Natural killer cell treated with Interleukin-12 subunit alpha and Interleukin-12 subunit beta and Interleukin-15 and Interleukin-18, amount 100 ng/mL, for 72 hours (primary cell): Measurements from ENCODE around the gene EIF4A3. TPM values are rescaled to one million over a fixed set of nuclear protein-coding genes. Genes with fewer than 3 reads are reported as not detected.
A peak's percentile ranks its signal among the peaks of the same experiment; 100 is the strongest.

Source experiments
- ATAC-seq, 2 donors: fragments of 150-1000 bp; cut with Tn5 transposase in 1 of 2; sonication (Bioruptor Pico), chemical (Tn5 transposase) in 1 of 2; 2 replicates each; pipeline ENCODE4 v1.10.0; 2021
- DNase-seq: peaks from one replicate; pipeline ENCODE4 v3.0.0; 2022; ENCODE audit warnings: low spot score
- H3K27ac Mint-ChIP-seq, 2 donors: 1 replicate in 1 of 2; 2 replicates in 1 of 2; pipeline ENCODE4 v1.8.0; 2022; ENCODE audit warnings: mixed read lengths in 2 of 2, mild to moderate bottlenecking in 1 of 2, moderate library complexity in 1 of 2
- H3K27me3 Mint-ChIP-seq, 2 donors: 1 replicate in 1 of 2; 2 replicates in 1 of 2; pipeline ENCODE4 v1.8.0; 2022; ENCODE audit warnings: mixed read lengths in 2 of 2
- H3K36me3 Mint-ChIP-seq: one replicate; pipeline ENCODE4 v1.8.0; 2022; ENCODE audit warnings: mixed read lengths
- H3K4me1 Mint-ChIP-seq, 2 donors: 1 replicate in 1 of 2; 2 replicates in 1 of 2; pipeline ENCODE4 v1.8.0; 2022; ENCODE audit warnings: low read depth in 2 of 2, mixed read lengths in 2 of 2, mild to moderate bottlenecking in 1 of 2
- H3K4me3 Mint-ChIP-seq: one replicate; pipeline ENCODE4 v1.8.0; 2022; ENCODE audit warnings: mixed read lengths
- H3K9me3 Mint-ChIP-seq: 2 replicates; pipeline ENCODE4 v1.8.0; 2022; ENCODE audit warnings: mixed read lengths
- total RNA-seq, 2 donors: library from RNA; stranded (reverse); gene quantifications; one replicate each; pipeline ENCODE4 v1.2.3, GENCODE V29; 2022

The EIF4A3 gene
- total RNA-seq, 2 donors from 2014 or later = 134 to 155 TPM

DNA sequence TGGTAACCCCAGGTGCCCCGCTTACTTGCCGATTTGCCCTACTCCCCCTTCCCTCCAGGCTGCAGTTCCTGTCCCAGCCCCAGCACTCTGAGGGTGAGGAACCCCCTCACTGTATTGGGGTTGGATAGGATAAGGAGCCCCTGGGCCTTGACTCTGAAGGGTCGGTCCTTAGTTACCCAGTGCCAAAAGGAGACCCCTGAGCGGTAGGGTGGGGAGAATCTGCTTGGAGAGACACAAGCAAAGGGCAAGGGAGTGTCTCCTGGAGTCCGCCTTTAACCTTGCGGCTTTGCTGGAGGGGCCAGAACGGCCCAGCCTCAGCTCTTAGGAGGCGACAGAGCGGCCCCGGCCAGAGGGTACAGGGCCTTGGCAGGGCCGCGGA is 35.9 kb upstream of the EIF4A3 start:
- Mint-ChIP-seq H3K9me3 (no peaks in the 10 kb centered on the region), H3K4me1 (no peaks in the 10 kb centered on the region), H3K27ac (no peak overlapping the region), H3K36me3 (no peaks in the 10 kb centered on the region), H3K4me3 (no peak overlapping the region), H3K27me3 (no peaks in the 10 kb centered on the region)
- no peak for ATAC-seq
- no peak for DNase-seq

DNA sequence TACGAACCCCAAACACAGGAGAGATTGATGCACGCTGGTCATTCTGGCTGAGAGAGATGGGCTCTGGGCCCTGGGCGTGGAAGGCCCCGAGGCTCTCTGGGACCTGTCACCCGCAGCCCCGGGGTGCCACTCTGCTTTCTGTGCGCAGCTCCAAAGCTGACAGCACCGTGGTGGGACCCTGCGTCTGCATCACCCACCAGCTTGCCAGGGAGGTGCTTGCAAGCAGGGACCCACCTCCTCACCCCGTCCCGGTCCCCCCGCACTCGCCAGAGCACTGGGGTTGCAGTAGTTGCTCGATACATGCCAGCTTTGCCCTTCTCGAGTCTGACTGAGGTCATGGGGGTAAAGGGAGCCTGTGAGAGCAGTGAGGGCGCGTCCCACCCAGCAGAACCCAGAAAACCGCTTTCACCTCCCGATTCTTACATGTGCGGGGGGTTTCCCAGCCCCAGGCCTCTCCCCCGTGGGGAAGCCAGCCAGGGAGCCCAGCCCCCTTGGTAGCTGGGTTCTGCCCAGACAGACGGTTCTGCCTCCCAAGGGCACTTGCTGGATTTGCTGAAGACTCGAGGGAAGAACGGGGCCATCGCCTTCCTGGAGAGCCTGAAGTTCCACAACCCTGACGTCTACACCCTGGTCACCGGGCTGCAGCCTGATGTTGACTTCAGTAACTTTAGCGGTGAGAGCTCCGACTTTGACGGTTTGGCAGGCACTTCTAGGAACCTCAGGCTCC is 35.4 kb upstream of the EIF4A3 start:
- H3K9me3 Mint-ChIP-seq = no peaks in the 10 kb centered on the region
- no peak overlapping the region for H3K27ac Mint-ChIP-seq
- H3K4me3 Mint-ChIP-seq = no peak overlapping the region
- DNase-seq (no peak), ATAC-seq (no peak)
- no peaks in the 10 kb centered on the region for H3K4me1 Mint-ChIP-seq
- no peaks in the 10 kb centered on the region for H3K27me3 Mint-ChIP-seq
- H3K36me3 Mint-ChIP-seq = no peaks in the 10 kb centered on the region

DNA sequence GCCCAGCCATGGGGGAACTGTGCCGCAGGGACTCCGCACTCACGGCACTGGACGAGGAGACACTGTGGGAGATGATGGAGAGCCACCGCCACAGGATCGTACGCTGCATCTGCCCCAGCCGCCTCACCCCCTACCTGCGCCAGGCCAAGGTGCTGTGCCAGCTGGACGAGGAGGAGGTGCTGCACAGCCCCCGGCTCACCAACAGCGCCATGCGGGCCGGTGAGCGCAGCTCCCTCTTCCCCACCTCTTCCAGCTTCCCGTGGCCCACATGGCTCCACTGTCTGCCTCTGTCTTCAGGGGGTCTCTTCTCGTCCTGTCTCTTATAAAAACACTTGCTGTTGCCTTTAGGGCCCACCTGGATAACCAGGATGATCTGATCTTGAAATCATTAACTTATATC is 34.5 kb upstream of the EIF4A3 start:
- DNase-seq = no peak
- H3K27me3 Mint-ChIP-seq = no peaks in the 10 kb centered on the region
- H3K4me3 Mint-ChIP-seq = no peak overlapping the region
- no peaks in the 10 kb centered on the region for H3K36me3 Mint-ChIP-seq
- no peaks in the 10 kb centered on the region for H3K9me3 Mint-ChIP-seq
- H3K4me1 Mint-ChIP-seq = no peaks in the 10 kb centered on the region
- H3K27ac Mint-ChIP-seq = no peak overlapping the region
- ATAC-seq = peak in 1 of 2 donors; percentile 25

DNA sequence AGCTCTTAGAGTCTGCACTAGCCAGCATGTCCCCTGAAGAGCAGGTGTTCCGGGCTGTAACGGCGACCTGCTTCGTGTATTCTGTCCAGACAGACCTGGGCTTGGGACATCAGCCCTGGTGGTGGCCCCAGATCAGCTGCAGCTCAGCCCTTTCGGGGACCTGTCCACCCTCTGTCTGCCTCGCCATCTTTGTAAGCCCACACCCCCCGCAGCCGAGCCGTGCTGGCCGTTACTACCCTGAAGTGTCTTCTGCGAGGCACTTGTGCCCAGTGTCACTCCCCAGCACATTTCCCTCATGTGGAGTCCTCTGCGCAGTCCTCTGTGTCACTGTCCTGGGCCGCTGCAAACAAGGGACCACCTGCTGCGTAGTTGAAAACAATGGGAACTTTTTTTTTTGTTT is 33.3 kb upstream of the EIF4A3 start:
- DNase-seq (no peak), ATAC-seq (no peak)
- H3K9me3 Mint-ChIP-seq = no peaks in the 10 kb centered on the region
- H3K27ac Mint-ChIP-seq = no peak overlapping the region
- H3K4me1 Mint-ChIP-seq = no peaks in the 10 kb centered on the region
- H3K27me3 Mint-ChIP-seq = no peaks in the 10 kb centered on the region
- H3K4me3 Mint-ChIP-seq = no peak overlapping the region
- no peaks in the 10 kb centered on the region for H3K36me3 Mint-ChIP-seq

DNA sequence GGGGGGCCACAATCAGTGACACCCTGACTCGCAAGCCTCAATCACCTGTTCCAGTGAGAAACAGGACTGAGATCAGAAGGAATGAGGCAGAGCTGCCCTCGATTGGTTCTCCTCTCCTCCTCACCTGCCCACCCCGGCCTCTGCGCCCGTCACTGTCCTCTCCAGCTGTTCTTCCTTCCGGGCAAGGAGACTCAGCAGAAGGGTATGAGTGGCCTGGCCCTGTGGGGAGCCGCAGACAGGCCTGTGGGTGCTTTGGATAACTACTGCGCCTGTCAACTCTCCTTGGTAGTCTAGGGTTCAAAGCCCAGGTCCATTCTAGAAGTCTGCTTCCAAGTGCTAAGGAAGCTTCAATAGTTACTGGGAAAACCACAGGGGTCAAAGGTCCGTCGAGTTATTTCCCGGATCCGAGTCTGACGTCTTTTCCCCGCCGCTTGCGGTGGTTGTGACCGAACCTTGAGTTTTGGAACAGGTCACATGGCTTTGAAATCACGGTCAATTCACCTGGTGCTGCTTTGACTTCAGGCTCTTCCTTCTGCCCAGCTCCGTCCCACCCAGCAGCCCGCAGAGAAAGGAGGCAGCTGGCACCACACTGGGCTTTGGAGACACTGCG is 31.2 kb upstream of the EIF4A3 start:
- Mint-ChIP-seq H3K9me3 (no peaks in the 10 kb centered on the region), H3K36me3 (no peaks in the 10 kb centered on the region), H3K27me3 (peaks cover 0 to 2% of the 10 kb centered on the region in 2 donors), H3K27ac (no peak overlapping the region), H3K4me1 (no peaks in the 10 kb centered on the region), H3K4me3 (no peak overlapping the region)
- ATAC-seq (no peak), DNase-seq (no peak)

DNA sequence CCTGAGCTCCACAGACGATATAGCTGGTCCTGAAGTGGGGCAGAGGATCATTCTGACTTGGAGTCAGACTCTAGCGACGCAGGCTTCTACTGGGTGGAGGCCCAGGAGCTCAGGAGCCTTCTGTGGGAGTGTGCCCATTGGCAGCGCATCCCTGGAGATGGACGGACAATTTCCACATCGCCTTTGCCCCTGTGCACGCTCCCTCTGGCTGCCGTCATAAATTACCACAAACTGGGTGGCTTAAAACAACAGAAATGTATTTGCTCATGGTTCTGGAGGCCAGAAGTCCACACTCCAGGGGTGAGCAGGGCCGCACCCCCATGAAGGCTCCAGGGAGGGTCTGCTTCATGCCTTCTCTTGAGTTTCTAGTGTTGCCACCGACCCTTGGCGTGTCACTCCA is 29.8 kb upstream of the EIF4A3 start:
- Mint-ChIP-seq H3K4me1 (no peaks in the 10 kb centered on the region), H3K4me3 (no peak overlapping the region), H3K27me3 (peaks cover 0 to 3% of the 10 kb centered on the region in 2 donors), H3K36me3 (no peaks in the 10 kb centered on the region), H3K9me3 (no peaks in the 10 kb centered on the region), H3K27ac (no peak overlapping the region)
- DNase-seq = no peak
- ATAC-seq = no peak

DNA sequence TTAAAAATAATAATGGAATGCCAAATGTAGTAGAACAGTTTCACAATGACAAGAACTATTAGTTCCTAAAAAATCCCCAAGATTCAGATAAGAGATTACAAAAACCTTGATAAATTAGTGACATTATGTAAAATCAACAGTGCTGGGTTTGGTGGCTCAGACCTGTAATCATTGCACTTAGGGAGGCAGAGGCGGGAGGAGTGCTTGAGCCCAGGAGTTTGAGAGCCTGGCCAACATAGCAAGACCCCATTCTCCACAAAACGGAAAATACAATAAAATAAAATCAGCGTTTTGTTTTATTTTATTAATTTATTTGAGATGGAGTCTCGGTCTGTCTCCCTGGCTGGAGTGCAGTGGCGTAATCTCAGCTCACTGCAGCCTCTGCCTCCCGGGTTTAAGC is 27.0 kb upstream of the EIF4A3 start:
- ATAC-seq (no peak), DNase-seq (no peak)
- Mint-ChIP-seq H3K4me1 (no peaks in the 10 kb centered on the region), H3K36me3 (no peaks in the 10 kb centered on the region), H3K27me3 (peaks cover 6 to 8% of the 10 kb centered on the region in 2 donors), H3K4me3 (no peak overlapping the region), H3K27ac (no peak overlapping the region), H3K9me3 (no peaks in the 10 kb centered on the region)

DNA sequence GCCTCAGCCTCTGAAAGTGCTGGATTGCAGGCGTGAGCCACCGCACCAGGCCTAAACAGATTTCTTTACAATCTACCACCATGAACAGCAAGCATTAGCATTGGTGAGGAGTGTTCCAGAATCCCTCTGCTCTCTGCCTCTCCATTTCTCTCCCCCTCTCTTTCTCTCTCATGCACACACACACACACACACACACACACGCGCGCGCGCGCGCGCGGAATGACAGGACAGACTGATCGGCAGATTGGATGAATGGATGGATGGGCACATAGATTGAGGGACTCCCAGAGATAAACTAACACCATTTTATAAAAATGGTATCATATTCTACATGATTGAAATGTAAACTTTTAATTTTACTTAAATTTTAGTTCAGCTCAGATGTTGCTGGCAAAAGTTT is 26.2 kb upstream of the EIF4A3 start:
- no peak overlapping the region for H3K27ac Mint-ChIP-seq
- H3K4me3 Mint-ChIP-seq = no peak overlapping the region
- H3K36me3 Mint-ChIP-seq = no peaks in the 10 kb centered on the region
- H3K27me3 Mint-ChIP-seq = peaks cover 6 to 10% of the 10 kb centered on the region in 2 donors
- no peaks in the 10 kb centered on the region for H3K9me3 Mint-ChIP-seq
- DNase-seq (no peak), ATAC-seq (no peak)
- no peaks in the 10 kb centered on the region for H3K4me1 Mint-ChIP-seq

DNA sequence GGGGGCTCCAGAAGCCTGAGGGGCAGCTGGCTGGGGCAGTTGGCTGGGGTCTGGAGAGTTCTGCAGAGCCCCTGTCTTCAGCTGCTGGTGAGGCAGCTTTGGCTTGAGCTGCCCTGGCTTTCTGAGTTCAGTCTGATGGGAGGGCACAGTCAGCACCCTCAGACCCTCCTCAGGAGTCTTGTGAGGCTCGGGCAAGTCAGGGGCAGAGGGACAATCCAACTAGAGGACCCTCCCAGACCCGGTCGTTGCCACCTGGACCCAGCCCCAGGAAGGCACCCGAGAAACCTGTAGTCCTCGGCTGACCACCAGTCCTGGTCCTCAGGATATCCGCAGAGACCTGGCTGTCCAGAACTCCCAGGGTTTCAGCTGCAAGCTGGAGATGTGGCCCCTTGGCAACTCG is 24.8 kb upstream of the EIF4A3 start:
- DNase-seq (no peak), ATAC-seq (no peak)
- no peaks in the 10 kb centered on the region for H3K36me3 Mint-ChIP-seq
- no peaks in the 10 kb centered on the region for H3K9me3 Mint-ChIP-seq
- peaks cover 6 to 10% of the 10 kb centered on the region in 2 donors for H3K27me3 Mint-ChIP-seq
- H3K4me3 Mint-ChIP-seq = no peak overlapping the region
- no peak overlapping the region for H3K27ac Mint-ChIP-seq
- H3K4me1 Mint-ChIP-seq = no peaks in the 10 kb centered on the region

DNA sequence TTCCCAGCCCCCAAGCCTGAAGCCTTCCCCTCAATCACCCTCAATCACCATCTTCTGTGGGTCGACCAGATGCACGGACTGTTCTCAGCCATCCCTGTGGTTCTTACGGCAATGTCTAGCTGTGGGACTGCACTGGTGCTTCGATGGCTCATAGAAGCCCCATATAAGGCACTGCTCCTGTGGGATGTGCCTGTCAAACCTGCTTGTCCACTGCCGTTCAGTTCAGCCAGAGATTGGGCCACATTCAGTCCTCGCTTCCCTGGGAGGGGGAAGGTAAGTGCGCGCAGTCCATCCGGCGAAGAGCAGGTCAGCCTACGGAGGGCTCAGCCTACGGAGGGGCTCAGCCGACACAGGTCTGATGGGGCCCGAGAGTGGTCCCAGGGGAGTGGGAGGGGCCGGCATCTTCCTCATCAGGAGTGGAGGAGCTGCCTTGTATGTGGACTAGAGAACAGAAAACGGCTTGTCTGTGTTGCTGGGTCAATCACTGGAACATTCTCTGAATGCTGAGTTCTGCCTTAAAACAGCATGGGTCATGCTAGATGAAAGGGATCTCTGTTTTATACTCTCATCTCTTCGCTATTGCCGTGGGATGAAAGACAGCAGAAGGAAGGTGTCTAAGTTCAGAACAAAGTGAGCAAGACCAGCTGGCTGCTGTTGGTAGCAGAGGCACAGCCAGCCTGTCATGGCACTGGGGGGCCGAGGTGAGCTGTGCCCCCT is 23.0 kb upstream of the EIF4A3 start, which contains the start of gene CARD14:
CARD14 (plus strand) TSS at position 247 of the 717 bp plus-strand sequence. CDS start 11,409 bp downstream, outside the sequence.
- H3K4me1 Mint-ChIP-seq = no peaks in the 10 kb centered on the region
- no peak within 1 kb of the TSS for H3K4me3 Mint-ChIP-seq
- H3K27me3 Mint-ChIP-seq = peaks cover 6 to 10% of the 10 kb centered on the region in 2 donors
- H3K27ac Mint-ChIP-seq = no peak within 1 kb of the TSS
- DNase-seq = no peak
- ATAC-seq = no peak
- H3K36me3 Mint-ChIP-seq = no peaks in the 10 kb centered on the region
- H3K9me3 Mint-ChIP-seq = no peaks in the 10 kb centered on the region

DNA sequence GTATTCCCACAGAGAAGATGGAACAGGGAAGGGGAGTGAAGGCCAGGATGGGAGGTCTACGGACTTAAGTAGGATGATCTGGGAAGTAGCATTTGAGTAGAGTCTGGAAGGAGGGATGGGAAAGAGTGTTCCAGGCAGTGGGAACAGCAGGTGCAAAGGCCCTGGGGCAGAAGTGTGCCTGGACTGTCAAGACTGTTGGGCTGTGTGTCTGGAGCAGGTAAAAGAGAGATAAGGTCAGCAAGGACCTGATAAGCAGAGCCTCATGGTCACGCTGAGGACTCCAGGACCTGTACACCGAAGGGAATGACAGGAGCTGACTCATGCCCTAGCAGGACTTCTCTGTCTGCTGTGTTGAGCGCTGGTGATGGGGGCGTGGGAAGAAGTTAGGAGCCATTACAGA is 22.2 kb upstream of the EIF4A3 start:
- DNase-seq = no peak
- H3K27me3 Mint-ChIP-seq = peaks cover 6 to 10% of the 10 kb centered on the region in 2 donors
- no peak overlapping the region for H3K27ac Mint-ChIP-seq

DNA sequence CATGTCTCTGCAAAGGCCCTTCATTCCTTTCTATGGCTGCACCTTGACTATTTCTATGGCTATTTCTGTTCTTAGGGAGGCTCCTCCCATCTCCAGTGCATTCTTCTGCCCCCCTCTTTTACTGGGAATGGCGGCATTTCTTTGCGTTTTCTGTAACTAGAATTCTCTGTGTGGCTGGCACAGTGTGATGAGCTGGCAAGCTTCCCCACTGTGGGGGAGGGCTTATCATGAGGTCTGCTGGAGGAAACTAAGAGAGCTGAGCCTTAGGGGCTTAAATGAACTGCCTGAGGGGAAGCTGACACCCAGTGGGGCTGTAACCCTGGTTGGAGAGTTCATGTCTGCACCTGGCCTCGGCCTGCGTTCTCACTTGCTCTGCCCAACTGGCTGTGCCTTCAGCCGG is 21.4 kb upstream of the EIF4A3 start:
- Mint-ChIP-seq H3K4me1 (no peaks in the 10 kb centered on the region), H3K4me3 (no peak overlapping the region), H3K9me3 (no peaks in the 10 kb centered on the region), H3K36me3 (no peaks in the 10 kb centered on the region), H3K27ac (no peak overlapping the region), H3K27me3 (peaks cover 6 to 10% of the 10 kb centered on the region in 2 donors)
- no peak for ATAC-seq
- DNase-seq = no peak

More for the DNA sequence above, 22.2 kb upstream of the EIF4A3 start:
- Mint-ChIP-seq H3K36me3 (no peaks in the 10 kb centered on the region), H3K9me3 (no peaks in the 10 kb centered on the region), H3K4me1 (no peaks in the 10 kb centered on the region), H3K4me3 (no peak overlapping the region)
- no peak for ATAC-seq

DNA sequence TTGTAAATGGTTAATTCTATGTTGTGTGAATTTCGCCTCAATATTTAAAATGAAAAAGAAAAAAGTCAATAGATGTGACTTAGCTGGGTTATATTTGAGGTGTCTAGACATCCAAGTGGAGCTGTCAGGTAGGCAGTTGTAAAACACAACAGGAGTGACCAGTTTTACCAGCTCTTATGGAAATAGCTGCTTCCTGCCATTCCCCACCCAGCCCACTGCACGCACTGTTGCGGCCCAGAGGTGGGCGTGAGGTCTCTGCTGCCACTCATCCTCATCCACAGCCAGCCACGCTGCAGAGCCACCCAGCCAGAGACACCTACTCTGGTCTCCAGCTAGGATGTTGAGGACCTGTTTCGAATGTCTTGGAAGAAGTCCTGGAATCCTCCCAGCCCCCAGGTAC is 19.5 kb upstream of the EIF4A3 start:
- Mint-ChIP-seq H3K27me3 (peaks cover 6 to 7% of the 10 kb centered on the region in 2 donors), H3K4me3 (no peak overlapping the region), H3K9me3 (no peaks in the 10 kb centered on the region), H3K36me3 (no peaks in the 10 kb centered on the region), H3K4me1 (no peaks in the 10 kb centered on the region), H3K27ac (no peak overlapping the region)
- DNase-seq (no peak), ATAC-seq (no peak)

DNA sequence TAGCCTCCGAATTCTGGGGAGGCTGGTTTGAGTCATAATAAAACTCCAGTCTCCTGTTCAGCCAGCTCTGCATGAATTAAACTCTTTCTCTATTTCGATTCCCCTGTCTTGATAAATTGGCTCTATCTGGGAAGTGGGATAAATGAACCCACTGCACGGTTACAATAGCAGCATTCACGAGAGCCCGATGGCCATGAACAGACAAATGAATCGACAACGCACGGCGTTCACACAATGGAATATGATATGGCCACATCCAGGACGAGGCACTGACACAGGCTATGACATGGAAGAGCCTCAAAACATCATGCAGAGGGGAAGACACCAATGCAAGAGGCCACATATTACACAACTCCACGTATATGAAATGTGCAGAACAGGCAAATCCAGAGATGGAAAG is 17.3 kb upstream of the EIF4A3 start:
- peaks cover 7 to 17% of the 10 kb centered on the region in 2 donors for H3K27me3 Mint-ChIP-seq
- H3K36me3 Mint-ChIP-seq = no peaks in the 10 kb centered on the region
- no peak overlapping the region for H3K27ac Mint-ChIP-seq
- ATAC-seq = no peak
- H3K4me3 Mint-ChIP-seq = no peak overlapping the region
- no peak for DNase-seq
- no peaks in the 10 kb centered on the region for H3K9me3 Mint-ChIP-seq
- H3K4me1 Mint-ChIP-seq = peaks cover 0 to 6% of the 10 kb centered on the region in 2 donors
